Measurements from ENCODE around the gene PAFAH1B2. TPM values are rescaled to one million over a fixed set of nuclear protein-coding genes. Genes with fewer than 3 reads are reported as not detected.

Gene PAFAH1B2
- total and polyA plus RNA-seq, 2 experiments from 2014 or later: 87.5 to 148 TPM

DNA sequence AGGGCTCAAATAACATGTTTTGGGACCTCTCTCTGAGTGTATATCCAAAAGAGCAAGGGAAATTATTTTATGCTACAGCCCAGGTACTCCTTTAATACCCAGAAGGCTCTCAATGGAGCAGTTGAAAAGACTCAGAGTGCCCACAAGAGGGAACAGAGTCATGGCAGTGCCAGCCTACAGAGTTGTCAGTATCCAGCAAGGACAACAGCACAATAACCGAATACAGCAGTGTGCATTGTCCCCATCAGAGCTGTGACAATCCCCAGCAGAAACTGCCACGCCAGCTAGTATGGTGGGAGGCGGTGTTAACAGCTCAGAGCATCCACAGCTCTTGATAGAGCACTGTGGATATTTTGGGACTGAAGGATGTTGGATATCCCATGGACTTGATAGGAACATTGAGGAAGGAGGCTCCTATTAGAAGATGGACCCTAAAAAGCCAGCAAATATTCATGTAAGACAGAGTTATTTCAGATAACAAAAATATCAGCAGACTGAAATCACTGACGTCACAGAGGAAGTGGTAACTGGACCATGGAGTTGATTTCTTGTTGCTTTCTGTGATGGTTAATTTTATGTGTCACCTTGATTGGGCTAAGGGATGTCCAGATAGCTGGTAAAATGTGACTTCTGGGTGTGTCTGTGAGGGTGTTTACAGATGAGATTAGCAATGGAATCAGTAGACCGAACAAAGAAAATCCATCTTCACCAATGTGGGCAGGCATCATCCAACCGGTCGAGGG is 17.7 kb upstream of the PAFAH1B2 start (continued):
- TF ChIP-seq ZNF331 (CRISPR knock-in tag; IDR thresholded peaks at IDR 0.05; ENCODE audit: low read depth) (no peak), EZH2phosphoT487 (IDR thresholded peaks at IDR 0.05; ENCODE audit: unreplicated experiment) (no peak)

GRCh38 chr11:117127171-117127901 is 16.8 kb upstream of the PAFAH1B2 start:
- Mint-ChIP-seq H3K4me1 (no peaks in the 10 kb centered on the region), H3K27ac (no peak overlapping the region), H3K27me3 (ENCODE audit: insufficient read depth, low read depth, poor library complexity) (no peaks in the 10 kb centered on the region), H3K9me3 (no peaks in the 10 kb centered on the region), H3K4me3 (no peak overlapping the region), H3K36me3 (ENCODE audit: low read depth) (no peaks in the 10 kb centered on the region)
- Histone ChIP-seq H3K27me3 (ENCODE audit: insufficient read depth) (no peaks in the 10 kb centered on the region), H2AFZ (no peak overlapping the region), H3K4me2 (no peak overlapping the region), H4K20me1 (replicated peaks; ENCODE audit: insufficient read depth) (no peaks in the 10 kb centered on the region), H3K27ac (ENCODE audit: low read depth) (no peak overlapping the region), H3F3A (replicated peaks; ENCODE audit: low read depth) (no peaks in the 10 kb centered on the region), H3K9me2 (ENCODE audit: insufficient read depth) (no peaks in the 10 kb centered on the region), H3K4me3 (no peak overlapping the region), H3K4me1 (ENCODE audit: insufficient read depth) (no peaks in the 10 kb centered on the region), H3K36me3 (ENCODE audit: insufficient read depth) (no peaks in the 10 kb centered on the region), H3K79me2 (replicated peaks; ENCODE audit: insufficient read depth) (no peaks in the 10 kb centered on the region)
- ATAC-seq: no peak
- no peak for DNase-seq (ENCODE audit: low spot score)
- TF ChIP-seq STAT1 (IDR thresholded peaks at IDR 0.05; ENCODE audit: unreplicated experiment): no peak
- TF ChIP-seq, protein P1, sequence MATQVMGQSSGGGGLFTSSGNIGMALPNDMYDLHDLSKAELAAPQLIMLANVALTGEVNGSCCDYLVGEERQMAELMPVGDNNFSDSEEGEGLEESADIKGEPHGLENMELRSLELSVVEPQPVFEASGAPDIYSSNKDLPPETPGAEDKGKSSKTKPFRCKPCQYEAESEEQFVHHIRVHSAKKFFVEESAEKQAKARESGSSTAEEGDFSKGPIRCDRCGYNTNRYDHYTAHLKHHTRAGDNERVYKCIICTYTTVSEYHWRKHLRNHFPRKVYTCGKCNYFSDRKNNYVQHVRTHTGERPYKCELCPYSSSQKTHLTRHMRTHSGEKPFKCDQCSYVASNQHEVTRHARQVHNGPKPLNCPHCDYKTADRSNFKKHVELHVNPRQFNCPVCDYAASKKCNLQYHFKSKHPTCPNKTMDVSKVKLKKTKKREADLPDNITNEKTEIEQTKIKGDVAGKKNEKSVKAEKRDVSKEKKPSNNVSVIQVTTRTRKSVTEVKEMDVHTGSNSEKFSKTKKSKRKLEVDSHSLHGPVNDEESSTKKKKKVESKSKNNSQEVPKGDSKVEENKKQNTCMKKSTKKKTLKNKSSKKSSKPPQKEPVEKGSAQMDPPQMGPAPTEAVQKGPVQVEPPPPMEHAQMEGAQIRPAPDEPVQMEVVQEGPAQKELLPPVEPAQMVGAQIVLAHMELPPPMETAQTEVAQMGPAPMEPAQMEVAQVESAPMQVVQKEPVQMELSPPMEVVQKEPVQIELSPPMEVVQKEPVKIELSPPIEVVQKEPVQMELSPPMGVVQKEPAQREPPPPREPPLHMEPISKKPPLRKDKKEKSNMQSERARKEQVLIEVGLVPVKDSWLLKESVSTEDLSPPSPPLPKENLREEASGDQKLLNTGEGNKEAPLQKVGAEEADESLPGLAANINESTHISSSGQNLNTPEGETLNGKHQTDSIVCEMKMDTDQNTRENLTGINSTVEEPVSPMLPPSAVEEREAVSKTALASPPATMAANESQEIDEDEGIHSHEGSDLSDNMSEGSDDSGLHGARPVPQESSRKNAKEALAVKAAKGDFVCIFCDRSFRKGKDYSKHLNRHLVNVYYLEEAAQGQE (IDR thresholded peaks at IDR 0.05; ENCODE audit: unreplicated experiment): no peak
- TF ChIP-seq EZH2 (IDR thresholded peaks at IDR 0.05; ENCODE audit: low read depth, unreplicated experiment): no peak
- TF ChIP-seq, protein P2, sequence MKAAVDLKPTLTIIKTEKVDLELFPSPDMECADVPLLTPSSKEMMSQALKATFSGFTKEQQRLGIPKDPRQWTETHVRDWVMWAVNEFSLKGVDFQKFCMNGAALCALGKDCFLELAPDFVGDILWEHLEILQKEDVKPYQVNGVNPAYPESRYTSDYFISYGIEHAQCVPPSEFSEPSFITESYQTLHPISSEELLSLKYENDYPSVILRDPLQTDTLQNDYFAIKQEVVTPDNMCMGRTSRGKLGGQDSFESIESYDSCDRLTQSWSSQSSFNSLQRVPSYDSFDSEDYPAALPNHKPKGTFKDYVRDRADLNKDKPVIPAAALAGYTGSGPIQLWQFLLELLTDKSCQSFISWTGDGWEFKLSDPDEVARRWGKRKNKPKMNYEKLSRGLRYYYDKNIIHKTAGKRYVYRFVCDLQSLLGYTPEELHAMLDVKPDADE (IDR thresholded peaks at IDR 0.05): no peak
- no peak for TF ChIP-seq EZH2phosphoT487 (IDR thresholded peaks at IDR 0.05; ENCODE audit: unreplicated experiment)
- no peak for TF ChIP-seq CREB1 (CRISPR knock-in tag; IDR thresholded peaks at IDR 0.05; ENCODE audit: low read depth)
- no peak for TF ChIP-seq POLR2AphosphoS5 (IDR thresholded peaks at IDR 0.05; ENCODE audit: low read depth)
- TF ChIP-seq NANOG (IDR thresholded peaks at IDR 0.05; ENCODE audit: borderline replicate concordance): no peak
- TF ChIP-seq CTCF (conservative IDR thresholded peaks at IDR 0.05; ENCODE audit: low read depth in 2 of 2): no peak
- no peak for TF ChIP-seq JUNB (IDR thresholded peaks at IDR 0.05; ENCODE audit: unreplicated experiment)

Measured in GM23338 (cell line).